GM12878 (cell line): ENCODE data around the gene RERE.

Source experiments
- CEBPB ChIP-seq, 2 experiments: fragments of 150-350 bp in 1 of 2; IDR thresholded peaks; 2 replicates each; pipeline ENCODE4 v1.6.1; 2012 to 2014; ENCODE audit warnings: low read depth in 2 of 2, low read length in 2 of 2, borderline replicate concordance in 1 of 2, inconsistent platforms in 1 of 2
- CHD2 ChIP-seq: IDR thresholded peaks from 2 replicates; pipeline ENCODE4 v1.6.1; 2011; ENCODE audit warnings: low read depth, low read length, improper control_type of control experiment, borderline replicate concordance
- CTCF ChIP-seq, 3 experiments: IDR thresholded peaks in 2 of 3; conservative IDR thresholded peaks in 1 of 3; 2 replicates each; pipeline ENCODE4 v1.5.1; 2011; ENCODE audit warnings: low read depth in 3 of 3, low read length in 3 of 3, mild to moderate bottlenecking in 3 of 3, control low read depth in 2 of 3, moderate library complexity in 2 of 3, inconsistent platforms in 1 of 3, mixed read lengths in 1 of 3; ENCODE audit not compliant: control insufficient read depth in 2 of 3, insufficient read depth in 1 of 3; ENCODE audit errors: extremely low read depth in 1 of 3
- EP300 ChIP-seq, 2 experiments: fragments of 150-350 bp in 1 of 2; IDR thresholded peaks; 2 replicates each; pipeline ENCODE4 v1.6.1; 2011 to 2012; ENCODE audit warnings: low read depth in 2 of 2, low read length in 2 of 2, borderline replicate concordance in 1 of 2, improper control_type of control experiment in 1 of 2, inconsistent platforms in 1 of 2; ENCODE audit not compliant: control insufficient read depth in 1 of 2
- EZH2 ChIP-seq: IDR thresholded peaks from 2 replicates; pipeline ENCODE4 v1.6.1; 2012; ENCODE audit warnings: low read depth, mild to moderate bottlenecking, control low read depth, inconsistent platforms, low read length, borderline replicate concordance; ENCODE audit not compliant: control insufficient read depth
- MYC ChIP-seq: IDR thresholded peaks from 2 replicates; pipeline ENCODE4 v1.6.1; 2011; ENCODE audit warnings: mild to moderate bottlenecking, low read length, moderate library complexity, inconsistent platforms; ENCODE audit not compliant: insufficient read depth, insufficient replicate concordance, insufficient read length, severe bottlenecking
- NFXL1 ChIP-seq: fragments of 450-650 bp; IDR thresholded peaks from 2 replicates; pipeline ENCODE4 v1.6.1; 2017; ENCODE audit warnings: antibody characterized with exemption, mild to moderate bottlenecking, borderline replicate concordance
- NFYA ChIP-seq: IDR thresholded peaks from 2 replicates; pipeline ENCODE4 v1.6.1; 2011; ENCODE audit warnings: low read depth, mild to moderate bottlenecking, low read length, improper control_type of control experiment, borderline replicate concordance
- POLR2A ChIP-seq: IDR thresholded peaks from 2 replicates; pipeline ENCODE4 v1.6.1; 2011; ENCODE audit warnings: low read depth, mild to moderate bottlenecking, low read length
- RAD51 ChIP-seq: fragments of 450-650 bp; IDR thresholded peaks from 2 replicates; pipeline ENCODE4 v1.6.1; 2016; ENCODE audit warnings: moderate library complexity, mild to moderate bottlenecking, inconsistent platforms
- SIX5 ChIP-seq: IDR thresholded peaks from 2 replicates; pipeline ENCODE4 v1.6.1; 2011; ENCODE audit warnings: mild to moderate bottlenecking, low read depth, low read length, moderate library complexity; ENCODE audit not compliant: severe bottlenecking
- SMC3 ChIP-seq: IDR thresholded peaks from 2 replicates; pipeline ENCODE4 v1.6.1; 2011; ENCODE audit warnings: low read length, improper control_type of control experiment, borderline replicate concordance
- ZZZ3 ChIP-seq: IDR thresholded peaks from 2 replicates; pipeline ENCODE4 v1.6.1; 2011; ENCODE audit warnings: low read depth; ENCODE audit not compliant: control insufficient read depth, insufficient read length

- TF ChIP-seq CEBPB (IDR thresholded peaks at IDR 0.05; ENCODE audit: borderline replicate concordance in 1 of 2, low read depth in 2 of 2, low read length in 2 of 2) (no peak), SIX5 (no peak), NFYA (no peak), MYC (no peak), NFXL1 (no peak), ZZZ3 (no peak), SMC3 (no peak), EP300 (IDR thresholded peaks at IDR 0.05; ENCODE audit: borderline replicate concordance in 1 of 2, control insufficient read depth in 1 of 2, low read depth in 2 of 2, low read length in 2 of 2) (no peak), CHD2 (no peak), CTCF (IDR thresholded peaks at IDR 0.05 in 2 of 3, conservative IDR thresholded peaks at IDR 0.05 in 1 of 3; ENCODE audit: control insufficient read depth in 2 of 3, extremely low read depth in 1 of 3, insufficient read depth in 1 of 3, low read depth in 3 of 3, low read length in 3 of 3) (no peak), EZH2 (no peak), RAD51 (no peak), POLR2A (no peak)
Measured at GRCh38 chr1:8674912-8675311, 142.5 kb downstream of the RERE start.
